ENCODE measurements around the gene OTOG. TPM values are rescaled to one million over a fixed set of nuclear protein-coding genes. Genes with fewer than 3 reads are reported as not detected.

Gene OTOG
- total RNA-seq, 1 donor from 2014 or later = not detected

- Histone ChIP-seq H3K27ac (replicated peaks) (no peak overlapping the region), H3K36me3 (no peaks in the 10 kb centered on the region), H3K27me3 (ENCODE audit: low read depth) (peaks cover 30% of the 10 kb centered on the region), H3K4me3 (no peak overlapping the region), H3K4me1 (peaks cover 10% of the 10 kb centered on the region), H3K9me3 (replicated peaks) (no peaks in the 10 kb centered on the region)
- DNase-seq = no peak
- TF ChIP-seq CTCF (IDR thresholded peaks at IDR 0.05; ENCODE audit: borderline replicate concordance) = no peak
- intact Hi-C loops (cut with micrococcal nuclease) = no loop called here
Measured at GRCh38 chr11:17609291-17610084, 62.4 kb downstream of the OTOG start.

GRCh38 chr11:17610085-17610894 lies 63.2 kb downstream of the OTOG start:
- no peak overlapping the region for H3K27ac ChIP-seq (replicated peaks)
- intact Hi-C loops (cut with micrococcal nuclease) = no loop called here
- TF ChIP-seq CTCF (IDR thresholded peaks at IDR 0.05; ENCODE audit: borderline replicate concordance) = no peak
- DNase-seq = no peak
- H3K4me1 ChIP-seq = peaks cover 10% of the 10 kb centered on the region
- H3K9me3 ChIP-seq (replicated peaks) = no peaks in the 10 kb centered on the region
- no peak overlapping the region for H3K4me3 ChIP-seq
- no peaks in the 10 kb centered on the region for H3K36me3 ChIP-seq
- H3K27me3 ChIP-seq (ENCODE audit: low read depth) = peaks cover 32% of the 10 kb centered on the region

DNA sequence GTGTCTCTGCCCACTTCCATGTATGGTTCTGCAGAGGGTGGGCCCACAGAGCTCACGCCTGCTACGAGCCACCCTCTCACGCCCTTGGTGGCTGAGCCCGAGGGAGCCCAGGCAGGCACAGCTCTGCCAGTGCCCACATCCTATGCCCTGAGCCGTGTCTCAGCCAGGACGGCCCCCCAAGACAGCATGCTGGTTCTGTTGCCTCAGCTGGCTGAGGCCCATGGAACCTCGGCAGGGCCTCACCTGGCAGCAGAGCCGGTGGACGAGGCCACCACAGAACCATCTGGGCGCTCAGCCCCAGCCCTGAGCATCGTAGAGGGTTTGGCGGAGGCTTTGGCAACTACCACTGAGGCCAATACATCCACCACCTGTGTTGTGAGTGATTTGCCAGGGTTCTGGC lies 64.0 kb downstream of the OTOG start:
- DNase-seq = no peak
- H3K4me1 ChIP-seq = peaks cover 7% of the 10 kb centered on the region
- TF ChIP-seq CTCF (IDR thresholded peaks at IDR 0.05; ENCODE audit: borderline replicate concordance) = no peak
- no peaks in the 10 kb centered on the region for H3K36me3 ChIP-seq
- no peaks in the 10 kb centered on the region for H3K9me3 ChIP-seq (replicated peaks)
- intact Hi-C loops (cut with micrococcal nuclease) = no loop called here
- no peak overlapping the region for H3K27ac ChIP-seq (replicated peaks)
- H3K4me3 ChIP-seq = no peak overlapping the region
- peaks cover 38% of the 10 kb centered on the region for H3K27me3 ChIP-seq (ENCODE audit: low read depth)

DNA sequence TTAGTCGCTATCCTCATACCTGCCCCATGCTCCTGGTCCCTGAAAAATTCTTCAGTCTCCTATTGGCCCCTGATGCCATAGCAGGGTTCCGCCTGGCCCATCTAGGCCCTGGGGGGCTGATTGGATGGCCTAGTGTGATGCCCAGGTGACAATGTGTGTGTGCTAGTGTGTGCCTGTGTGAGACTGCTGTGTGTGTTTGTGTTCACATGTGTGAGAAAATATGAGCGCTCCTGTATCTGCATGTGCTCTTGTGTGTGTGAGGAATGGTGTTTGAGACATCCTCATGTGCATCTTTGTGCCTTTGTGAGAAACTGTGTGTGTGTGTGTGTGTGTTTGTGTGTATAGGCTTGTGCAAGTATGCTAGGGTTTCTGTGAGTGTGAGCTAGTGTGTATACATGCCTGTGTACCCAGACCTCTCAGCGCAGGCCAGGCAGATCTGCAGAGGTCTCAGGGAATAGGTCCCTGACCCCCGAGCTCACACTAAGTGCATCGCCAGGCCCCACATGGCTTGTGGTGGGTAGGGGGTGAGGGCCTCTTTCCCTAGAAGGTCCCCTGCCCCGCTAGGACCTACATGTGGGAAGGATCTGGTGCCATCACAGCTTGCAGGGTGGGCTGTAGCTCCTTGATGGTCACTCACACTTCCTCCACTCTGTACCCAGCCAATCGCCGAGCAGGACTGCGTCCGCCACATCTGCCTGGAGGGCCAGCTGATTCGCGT lies 64.6 kb downstream of the OTOG start:
- no peak overlapping the region for H3K27ac ChIP-seq (replicated peaks)
- H3K27me3 ChIP-seq (ENCODE audit: low read depth) = peaks cover 38% of the 10 kb centered on the region
- TF ChIP-seq CTCF (IDR thresholded peaks at IDR 0.05; ENCODE audit: borderline replicate concordance) = no peak
- H3K36me3 ChIP-seq = no peaks in the 10 kb centered on the region
- no peak for DNase-seq
- intact Hi-C loops (cut with micrococcal nuclease) = no loop called here
- no peaks in the 10 kb centered on the region for H3K9me3 ChIP-seq (replicated peaks)
- H3K4me3 ChIP-seq = no peak overlapping the region
- H3K4me1 ChIP-seq = peaks cover 1% of the 10 kb centered on the region

All from left ventricle myocardium inferior (tissue), 1 donor.